Neural cell (in vitro differentiated cells): ENCODE data around the gene PC. TPM values are rescaled to one million over a fixed set of nuclear protein-coding genes. Genes with fewer than 3 reads are reported as not detected.

Source experiments
- H2AFZ ChIP-seq: fragments of 200-600, 300-800 bp; sonication (generic), shearing (Covaris generic); 2 replicates; pipeline ENCODE4 v1.6.0; 2014; ENCODE audit warnings: low read depth, mild to moderate bottlenecking, antibody characterized with exemption, low read length, moderate library complexity
- H3F3A ChIP-seq: fragments of 200-600 bp; shearing (Covaris generic); 2 replicates; pipeline ENCODE4 v1.6.1; 2016; ENCODE audit warnings: mild to moderate bottlenecking, moderate library complexity, mixed read lengths, antibody characterized with exemption, low read length; ENCODE audit not compliant: insufficient read depth, poor library complexity, severe bottlenecking
- H3K27ac ChIP-seq: fragments of 200-600, 300-800 bp; sonication (generic), shearing (Covaris generic); 2 replicates; pipeline ENCODE4 v1.5.1; 2014; ENCODE audit warnings: mild to moderate bottlenecking, low read length, moderate library complexity
- H3K27me3 ChIP-seq: fragments of 300-800, 200-600 bp; sonication (generic), shearing (Covaris generic); 2 replicates; pipeline ENCODE4 v1.6.0; 2014; ENCODE audit warnings: mild to moderate bottlenecking, low read depth, low read length, moderate library complexity; ENCODE audit not compliant: insufficient read depth
- H3K36me3 ChIP-seq: fragments of 300-800, 200-600 bp; sonication (generic), shearing (Covaris generic); 2 replicates; pipeline ENCODE4 v1.5.1; 2014; ENCODE audit warnings: mild to moderate bottlenecking, antibody characterized with exemption, low read length, moderate library complexity; ENCODE audit not compliant: insufficient read depth
- H3K4me2 ChIP-seq: fragments of 300-800, 200-600 bp; sonication (generic), shearing (Covaris generic); 2 replicates; pipeline ENCODE4 v1.6.0; 2014; ENCODE audit warnings: mild to moderate bottlenecking, low read length
- H3K4me3 ChIP-seq: fragments of 300-800, 200-600 bp; sonication (generic), shearing (Covaris generic); 2 replicates; pipeline ENCODE4 v1.5.1; 2014; ENCODE audit warnings: mild to moderate bottlenecking, low read length, moderate library complexity
- H3K79me2 ChIP-seq: fragments of 200-600 bp; shearing (Covaris generic); replicated peaks from 2 replicates; pipeline ENCODE4 v1.6.0; 2014; ENCODE audit warnings: mild to moderate bottlenecking, low read length, moderate library complexity; ENCODE audit not compliant: insufficient read depth
- H3K9ac ChIP-seq: fragments of 300-800, 200-600 bp; sonication (generic), shearing (Covaris generic); 2 replicates; pipeline ENCODE4 v1.6.1; 2016; ENCODE audit warnings: mild to moderate bottlenecking, low read length, mixed read lengths
- H3K9me2 ChIP-seq: fragments of 200-600 bp; shearing (Covaris generic); 2 replicates; pipeline ENCODE4 v1.6.1; 2016; ENCODE audit warnings: mild to moderate bottlenecking, low read length, mixed read lengths; ENCODE audit not compliant: insufficient read depth
- H3K9me3 ChIP-seq: fragments of 200-600, 300-800 bp; sonication (generic), shearing (Covaris generic); 2 replicates; pipeline ENCODE4 v1.6.1; 2016; ENCODE audit warnings: mild to moderate bottlenecking, mixed run types, low read length, moderate library complexity, mixed read lengths
- H4K20me1 ChIP-seq: fragments of 200-600 bp; shearing (Covaris generic); 2 replicates; pipeline ENCODE4 v1.6.1; 2016; ENCODE audit warnings: mild to moderate bottlenecking, mixed run types; ENCODE audit not compliant: insufficient read depth
- EP300 ChIP-seq: fragments of 450-650 bp; conservative IDR thresholded peaks from 2 replicates; pipeline ENCODE4 v1.6.1; 2014; ENCODE audit warnings: antibody characterized with exemption, mild to moderate bottlenecking, moderate library complexity; ENCODE audit not compliant: poor library complexity, severe bottlenecking
- EZH2 ChIP-seq: fragments of 200-600, 300-800 bp; shearing (Covaris generic), sonication (generic); IDR thresholded peaks from 2 replicates; pipeline ENCODE4 v1.6.1; 2014; ENCODE audit warnings: antibody characterized with exemption, low read length, borderline replicate concordance, mild to moderate bottlenecking; ENCODE audit not compliant: insufficient read depth, poor library complexity, severe bottlenecking
- MXI1 ChIP-seq: fragments of 450-650 bp; conservative IDR thresholded peaks from 2 replicates; pipeline ENCODE4 v1.6.1; 2014; ENCODE audit warnings: antibody characterized with exemption, mild to moderate bottlenecking; ENCODE audit not compliant: poor library complexity, severe bottlenecking
- POLR2AphosphoS5 ChIP-seq: IDR thresholded peaks from 2 replicates; pipeline ENCODE4 v1.6.1; 2012
- RAD21 ChIP-seq: fragments of 450-650 bp; conservative IDR thresholded peaks from 2 replicates; pipeline ENCODE4 v1.6.1; 2014; ENCODE audit warnings: antibody characterized with exemption, mild to moderate bottlenecking, moderate library complexity
- SMC3 ChIP-seq: fragments of 450-650 bp; conservative IDR thresholded peaks from 2 replicates; pipeline ENCODE4 v1.6.1; 2014; ENCODE audit warnings: antibody characterized with exemption, mild to moderate bottlenecking, moderate library complexity; ENCODE audit not compliant: poor library complexity
- TAF1 ChIP-seq: IDR thresholded peaks from 2 replicates; pipeline ENCODE4 v1.6.1; 2012; ENCODE audit warnings: low read depth
- polyA plus RNA-seq: library from polyadenylated mRNA; depleted of rRNA; stranded (reverse); fragments of >200 nt; gene quantifications from 2 replicates; pipeline ENCODE4 v1.2.3, GENCODE V29; 2014
- TF ChIP-seq, protein P1 (sequence below): IDR thresholded peaks from 2 replicates; pipeline ENCODE4 v1.6.1; 2012; ENCODE audit warnings: borderline replicate concordance
- TF ChIP-seq, protein P2 (sequence below): fragments of 450-650 bp; IDR thresholded peaks from 2 replicates; pipeline ENCODE4 v1.5.1; 2014; ENCODE audit warnings: antibody characterized with exemption, mild to moderate bottlenecking, moderate library complexity; ENCODE audit not compliant: poor library complexity, severe bottlenecking

Gene PC
- polyA plus RNA-seq, 1 donor from 2014 or later = 8.9 TPM

DNA sequence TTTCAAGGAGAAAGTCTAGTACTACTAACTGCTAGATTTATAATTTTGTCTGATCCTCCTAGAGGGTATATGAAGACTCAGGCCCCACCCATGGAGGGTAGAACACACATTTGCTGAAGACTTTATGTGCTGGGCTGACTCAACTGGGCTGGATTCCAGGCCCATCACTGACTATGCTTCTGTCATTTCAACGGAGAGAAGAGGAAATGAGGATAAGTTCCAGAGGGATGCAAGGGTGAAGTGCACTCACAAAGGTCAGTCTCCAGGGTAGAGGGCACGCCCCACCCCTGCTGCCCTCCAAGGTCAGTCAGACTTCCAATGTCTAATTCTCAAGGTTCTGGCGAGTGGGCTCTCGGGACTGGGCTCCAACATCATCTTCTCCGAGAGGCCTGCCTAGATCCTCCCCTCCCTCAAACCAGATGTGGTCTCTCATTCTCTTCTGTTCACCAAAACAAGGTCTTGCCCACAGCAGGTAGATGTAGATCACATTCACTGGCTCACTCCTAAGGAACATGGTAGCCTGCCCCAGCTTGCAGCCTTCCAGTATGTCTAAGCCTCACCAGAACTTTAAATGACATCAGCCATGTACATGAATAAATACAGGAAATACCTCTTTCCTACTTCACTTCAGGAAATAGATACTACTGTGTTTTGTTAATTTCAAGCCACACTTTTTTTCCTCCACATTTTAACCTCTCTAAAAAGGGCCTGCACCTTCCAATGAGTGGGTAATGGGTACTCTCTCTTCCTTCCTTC, 9.7 kb upstream of the PC start:
- H3K27me3 ChIP-seq = no peaks in the 10 kb centered on the region
- no peaks in the 10 kb centered on the region for H4K20me1 ChIP-seq
- no peaks in the 10 kb centered on the region for H3K79me2 ChIP-seq
- H2AFZ ChIP-seq = no peak overlapping the region
- H3K4me3 ChIP-seq = no peak overlapping the region
- H3K27ac ChIP-seq = no peak overlapping the region
- no peaks in the 10 kb centered on the region for H3K9me2 ChIP-seq
- H3F3A ChIP-seq = no peaks in the 10 kb centered on the region
- H3K9ac ChIP-seq = no peak overlapping the region
- TF ChIP-seq SMC3 (no peak), MXI1 (no peak), RAD21 (no peak)
- TF ChIP-seq, protein P1, sequence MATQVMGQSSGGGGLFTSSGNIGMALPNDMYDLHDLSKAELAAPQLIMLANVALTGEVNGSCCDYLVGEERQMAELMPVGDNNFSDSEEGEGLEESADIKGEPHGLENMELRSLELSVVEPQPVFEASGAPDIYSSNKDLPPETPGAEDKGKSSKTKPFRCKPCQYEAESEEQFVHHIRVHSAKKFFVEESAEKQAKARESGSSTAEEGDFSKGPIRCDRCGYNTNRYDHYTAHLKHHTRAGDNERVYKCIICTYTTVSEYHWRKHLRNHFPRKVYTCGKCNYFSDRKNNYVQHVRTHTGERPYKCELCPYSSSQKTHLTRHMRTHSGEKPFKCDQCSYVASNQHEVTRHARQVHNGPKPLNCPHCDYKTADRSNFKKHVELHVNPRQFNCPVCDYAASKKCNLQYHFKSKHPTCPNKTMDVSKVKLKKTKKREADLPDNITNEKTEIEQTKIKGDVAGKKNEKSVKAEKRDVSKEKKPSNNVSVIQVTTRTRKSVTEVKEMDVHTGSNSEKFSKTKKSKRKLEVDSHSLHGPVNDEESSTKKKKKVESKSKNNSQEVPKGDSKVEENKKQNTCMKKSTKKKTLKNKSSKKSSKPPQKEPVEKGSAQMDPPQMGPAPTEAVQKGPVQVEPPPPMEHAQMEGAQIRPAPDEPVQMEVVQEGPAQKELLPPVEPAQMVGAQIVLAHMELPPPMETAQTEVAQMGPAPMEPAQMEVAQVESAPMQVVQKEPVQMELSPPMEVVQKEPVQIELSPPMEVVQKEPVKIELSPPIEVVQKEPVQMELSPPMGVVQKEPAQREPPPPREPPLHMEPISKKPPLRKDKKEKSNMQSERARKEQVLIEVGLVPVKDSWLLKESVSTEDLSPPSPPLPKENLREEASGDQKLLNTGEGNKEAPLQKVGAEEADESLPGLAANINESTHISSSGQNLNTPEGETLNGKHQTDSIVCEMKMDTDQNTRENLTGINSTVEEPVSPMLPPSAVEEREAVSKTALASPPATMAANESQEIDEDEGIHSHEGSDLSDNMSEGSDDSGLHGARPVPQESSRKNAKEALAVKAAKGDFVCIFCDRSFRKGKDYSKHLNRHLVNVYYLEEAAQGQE = no peak
- H3K36me3 ChIP-seq = no peaks in the 10 kb centered on the region
- no peak overlapping the region for H3K4me2 ChIP-seq
- H3K9me3 ChIP-seq = no peaks in the 10 kb centered on the region

DNA sequence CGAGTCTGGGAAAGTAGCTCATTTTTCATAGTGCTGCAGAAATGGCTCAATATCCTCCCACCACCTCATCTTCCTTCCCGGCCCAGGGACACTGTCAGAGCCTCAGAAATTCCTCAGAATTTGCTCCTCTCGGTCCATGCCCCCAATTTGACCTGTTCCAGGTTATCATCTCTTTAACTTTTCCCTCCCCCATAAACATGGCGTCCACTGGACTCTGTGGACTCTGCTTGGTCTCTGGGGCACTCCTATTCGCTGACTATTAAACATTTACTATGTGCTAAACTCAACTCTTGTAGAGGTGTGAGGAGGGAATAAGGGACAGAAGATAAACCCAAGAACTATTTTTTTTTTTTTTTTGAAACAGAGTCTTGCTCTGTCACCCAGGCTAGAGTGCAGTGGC, 8.2 kb upstream of the PC start:
- Histone ChIP-seq H2AFZ (no peak overlapping the region), H3K27ac (no peak overlapping the region), H3F3A (no peaks in the 10 kb centered on the region), H3K9me2 (no peaks in the 10 kb centered on the region), H3K9ac (no peak overlapping the region), H3K27me3 (no peaks in the 10 kb centered on the region), H3K4me3 (no peak overlapping the region), H3K9me3 (no peaks in the 10 kb centered on the region), H3K36me3 (no peaks in the 10 kb centered on the region), H4K20me1 (no peaks in the 10 kb centered on the region), H3K4me2 (no peak overlapping the region), H3K79me2 (no peaks in the 10 kb centered on the region)
- TF ChIP-seq, protein P2, sequence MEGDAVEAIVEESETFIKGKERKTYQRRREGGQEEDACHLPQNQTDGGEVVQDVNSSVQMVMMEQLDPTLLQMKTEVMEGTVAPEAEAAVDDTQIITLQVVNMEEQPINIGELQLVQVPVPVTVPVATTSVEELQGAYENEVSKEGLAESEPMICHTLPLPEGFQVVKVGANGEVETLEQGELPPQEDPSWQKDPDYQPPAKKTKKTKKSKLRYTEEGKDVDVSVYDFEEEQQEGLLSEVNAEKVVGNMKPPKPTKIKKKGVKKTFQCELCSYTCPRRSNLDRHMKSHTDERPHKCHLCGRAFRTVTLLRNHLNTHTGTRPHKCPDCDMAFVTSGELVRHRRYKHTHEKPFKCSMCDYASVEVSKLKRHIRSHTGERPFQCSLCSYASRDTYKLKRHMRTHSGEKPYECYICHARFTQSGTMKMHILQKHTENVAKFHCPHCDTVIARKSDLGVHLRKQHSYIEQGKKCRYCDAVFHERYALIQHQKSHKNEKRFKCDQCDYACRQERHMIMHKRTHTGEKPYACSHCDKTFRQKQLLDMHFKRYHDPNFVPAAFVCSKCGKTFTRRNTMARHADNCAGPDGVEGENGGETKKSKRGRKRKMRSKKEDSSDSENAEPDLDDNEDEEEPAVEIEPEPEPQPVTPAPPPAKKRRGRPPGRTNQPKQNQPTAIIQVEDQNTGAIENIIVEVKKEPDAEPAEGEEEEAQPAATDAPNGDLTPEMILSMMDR = no peak
- TF ChIP-seq TAF1 (no peak), MXI1 (no peak), RAD21 (no peak), EZH2 (no peak), SMC3 (no peak), EP300 (no peak), POLR2AphosphoS5 (no peak)
- TF ChIP-seq, protein P1 = no peak
